ENCODE measurements around the gene DNAAF5.

The DNAAF5 gene

DNA sequence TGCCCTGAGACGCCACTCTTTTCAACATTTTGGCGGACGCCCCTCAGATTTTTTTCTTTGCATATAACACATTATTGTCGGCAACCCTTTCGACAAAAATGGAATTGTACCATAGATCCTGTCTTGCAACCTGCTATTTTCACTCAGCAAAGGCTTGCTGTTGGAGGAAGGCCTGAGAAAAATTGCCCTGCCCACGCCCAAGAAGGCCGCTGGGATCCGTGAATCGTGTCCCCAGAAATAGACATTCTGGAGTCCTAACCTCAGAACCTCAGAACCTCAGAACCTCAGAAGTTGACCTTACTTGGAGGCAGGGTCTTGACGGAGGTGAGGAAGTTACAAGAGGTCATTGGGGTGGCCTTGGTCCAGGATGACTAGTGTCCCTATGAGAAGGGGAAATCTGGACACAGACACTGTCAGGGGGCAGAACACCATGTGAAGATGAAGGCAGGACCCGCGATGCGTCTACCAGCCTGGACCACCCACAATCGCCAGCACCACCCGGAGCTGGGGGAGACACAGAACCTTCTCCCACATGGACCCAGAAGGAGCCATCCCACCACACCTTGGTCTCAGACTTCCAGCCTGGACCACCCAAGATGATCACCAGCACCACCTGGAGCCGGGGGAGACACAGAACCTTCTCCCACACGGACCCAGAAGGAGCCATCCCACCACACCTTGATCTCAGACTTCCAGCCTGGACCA is 19.1 kb upstream of the DNAAF5 start:
- no peak for DNase-seq

DNA sequence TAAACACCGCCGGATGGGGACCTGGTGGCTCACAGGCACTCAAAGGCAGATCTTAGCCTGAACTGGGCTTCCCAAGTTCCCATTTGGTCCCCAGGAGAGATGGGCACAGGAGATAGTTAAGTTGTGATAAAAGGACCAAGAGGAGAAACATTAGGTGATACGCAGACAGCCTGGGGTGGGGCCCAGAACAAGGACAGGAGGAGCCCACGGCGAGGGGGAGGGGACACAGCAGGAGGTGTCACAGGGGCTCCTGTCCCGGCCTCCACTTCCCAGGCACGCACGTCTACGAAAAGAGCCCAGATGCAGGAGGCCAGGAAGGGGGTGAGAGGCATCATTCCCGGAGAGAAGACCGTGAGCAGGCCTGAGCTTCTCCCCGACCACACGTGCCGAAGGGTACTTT is 16.3 kb upstream of the DNAAF5 start:
- DNase-seq: no peak

DNA sequence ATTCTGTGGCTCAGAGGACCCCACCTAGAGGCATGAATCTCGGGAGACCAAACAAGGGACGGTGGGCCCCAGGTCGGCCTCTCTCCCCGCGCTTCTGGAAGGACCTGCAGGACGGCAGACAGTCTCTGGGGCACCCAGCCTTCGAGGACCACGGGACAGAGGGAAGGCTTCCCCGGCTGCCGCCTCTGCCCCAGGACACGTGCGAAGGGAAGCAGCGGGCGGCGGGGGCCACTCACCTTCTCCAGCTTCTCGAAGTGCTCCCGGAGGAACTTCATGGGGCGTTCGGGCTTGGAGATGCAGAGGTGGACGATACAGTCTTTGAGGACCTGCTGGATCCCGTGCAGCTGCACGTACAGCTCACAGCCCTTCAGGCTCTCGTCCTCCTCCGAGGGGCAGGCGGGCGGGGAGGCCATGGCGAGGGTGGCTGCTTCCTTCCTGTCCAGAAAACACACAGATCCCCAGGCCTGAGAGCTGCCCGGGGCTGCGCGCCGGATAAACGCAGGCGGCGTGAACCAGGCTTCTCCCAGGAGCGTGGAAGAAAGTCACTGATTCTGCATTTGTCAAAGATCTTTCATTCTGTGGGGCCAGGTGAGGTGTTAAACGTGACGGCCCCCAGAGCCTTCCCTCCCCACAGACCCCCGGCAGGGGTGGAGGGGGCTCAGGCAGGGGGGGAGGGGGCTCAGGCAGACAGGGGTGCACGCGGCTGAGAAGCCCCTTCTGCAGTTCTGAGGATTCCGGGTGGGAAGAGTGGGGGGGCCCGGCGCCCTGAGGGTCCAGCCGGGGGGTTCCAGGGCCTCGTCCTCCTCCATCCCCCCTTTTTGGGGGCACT is 15.2 kb upstream of the DNAAF5 start:
- DNase-seq: no peak

DNA sequence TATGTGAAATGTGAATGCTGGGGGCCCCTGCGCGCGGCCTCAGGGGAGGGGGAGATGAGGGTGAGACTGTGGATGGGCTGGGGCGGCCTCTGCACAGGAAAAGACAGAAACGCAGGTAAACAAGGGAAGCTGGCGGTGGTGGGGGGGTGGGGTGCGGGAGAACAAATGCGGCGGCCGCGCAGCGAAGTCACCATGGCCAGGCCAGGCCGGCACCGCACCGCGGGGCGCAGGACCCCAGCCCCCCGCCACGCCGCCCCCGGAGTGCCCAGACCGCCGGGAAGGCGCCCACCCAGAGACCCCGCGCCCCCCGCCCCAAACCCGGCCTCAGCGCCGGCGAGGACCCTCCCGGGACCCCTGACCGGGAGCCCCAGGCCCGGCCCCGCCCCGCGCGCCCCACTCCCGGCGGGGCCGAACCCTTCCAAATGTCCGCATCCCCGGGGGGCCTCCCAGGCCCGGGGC is 14.5 kb upstream of the DNAAF5 start:
- no peak for DNase-seq

DNA sequence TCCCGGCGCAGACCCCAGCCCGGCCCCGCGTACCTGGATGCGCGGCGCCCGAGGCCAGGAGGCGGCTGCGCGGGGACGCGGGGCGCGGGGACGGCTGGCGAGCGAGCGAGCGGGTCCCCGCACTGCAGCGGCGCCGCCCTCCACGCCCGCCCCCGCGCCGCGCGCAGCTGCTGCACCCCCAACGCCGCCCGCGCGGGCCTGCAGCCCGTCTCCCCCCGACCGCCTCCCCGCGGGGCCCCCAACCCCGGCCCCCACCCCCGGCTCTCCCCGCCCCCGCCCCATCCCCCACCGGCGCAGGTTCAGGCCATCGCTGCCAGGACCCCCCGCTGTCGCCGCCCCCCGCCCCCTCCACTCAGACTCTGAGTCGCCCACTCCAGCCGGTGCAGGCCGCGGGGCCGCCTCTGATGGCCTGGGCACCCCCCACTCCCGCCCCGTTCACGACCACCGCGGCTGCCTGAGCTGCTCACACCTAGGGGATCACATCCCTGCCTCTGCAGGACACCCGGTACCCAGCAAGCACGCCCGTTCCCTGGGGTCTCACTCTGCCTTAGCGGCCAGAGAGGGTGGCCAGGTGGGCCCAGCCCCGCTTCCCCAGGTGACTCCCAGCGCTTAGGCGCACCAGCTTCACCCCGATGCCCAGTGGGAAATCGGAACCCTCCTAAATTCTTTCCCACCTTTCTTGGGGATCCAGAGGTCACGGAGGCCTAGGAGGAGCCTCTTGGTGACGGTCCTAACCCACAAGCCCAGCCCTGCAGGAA is 13.9 kb upstream of the DNAAF5 start:
- no peak for DNase-seq

DNA sequence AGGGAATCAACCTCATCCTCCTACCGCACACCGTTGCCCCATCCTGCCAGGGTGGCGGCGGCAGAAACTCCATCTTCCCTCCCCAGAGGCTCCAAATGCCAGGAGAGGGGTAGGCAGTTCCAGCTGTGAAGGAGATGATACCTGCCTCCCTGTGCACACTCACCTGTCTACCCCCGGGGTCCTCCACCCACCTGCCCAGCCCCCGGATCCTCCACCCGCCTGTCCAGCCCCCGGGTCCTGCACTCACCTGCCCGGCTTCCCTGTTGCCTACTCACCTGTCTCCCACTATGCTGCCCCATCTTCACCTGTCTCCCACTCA is 13.4 kb upstream of the DNAAF5 start:
- DNase-seq: no peak

DNA sequence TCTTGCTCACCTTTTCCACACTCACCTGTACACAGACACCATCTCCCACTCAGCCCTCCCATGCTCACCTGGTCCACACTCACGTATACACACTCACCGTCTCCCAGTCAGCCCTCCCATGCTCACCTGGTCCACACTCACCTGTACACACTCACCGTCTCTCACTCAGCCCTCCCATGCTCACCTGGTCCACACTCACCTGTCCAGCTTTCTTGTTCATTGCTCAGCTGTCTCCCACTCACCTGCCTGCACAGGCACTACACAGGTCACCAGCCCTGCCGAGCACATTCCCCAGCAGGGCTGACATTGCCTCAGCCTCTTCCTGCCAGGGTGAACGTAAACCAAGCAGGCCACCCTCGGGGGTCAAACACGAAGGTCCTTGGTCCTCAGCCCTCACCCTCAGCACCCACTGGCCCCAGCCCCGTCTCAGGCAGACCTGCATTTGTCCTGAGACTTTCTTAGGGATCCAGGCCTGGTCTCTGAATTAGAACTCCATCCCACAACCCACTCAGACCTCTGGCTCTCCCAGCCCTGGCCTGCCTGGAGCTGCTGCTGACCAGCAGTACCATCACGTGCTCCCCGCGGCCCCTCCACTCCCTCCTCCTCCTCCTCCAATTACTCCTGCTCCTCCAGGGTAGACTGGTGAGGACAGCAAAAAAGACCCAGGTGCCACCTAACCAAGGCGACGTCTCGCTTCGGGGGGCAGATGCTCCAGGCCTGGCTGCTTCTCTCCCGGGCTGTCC is 12.8 kb upstream of the DNAAF5 start:
- no peak for DNase-seq

DNA sequence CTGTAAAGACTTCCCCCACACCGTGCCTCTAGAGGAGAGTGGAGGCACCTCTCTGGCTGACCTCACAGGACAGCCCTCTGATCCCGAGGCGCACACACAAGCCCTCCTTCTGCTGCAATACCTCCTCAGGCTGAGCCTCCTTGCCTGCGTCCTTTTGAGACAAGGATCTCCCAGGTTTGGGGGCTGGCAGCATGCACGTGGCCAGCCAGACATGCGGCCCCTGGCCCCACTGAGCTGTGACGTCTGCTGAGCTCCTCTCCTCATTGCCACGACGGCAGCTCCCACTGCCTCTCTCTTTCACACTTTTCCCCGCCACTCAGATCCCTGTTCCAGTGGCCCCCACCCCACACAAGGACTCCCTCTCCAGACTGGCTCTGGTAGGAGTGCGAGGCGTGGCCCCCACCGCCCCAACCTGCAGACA is 12.2 kb upstream of the DNAAF5 start:
- no peak for DNase-seq

DNA sequence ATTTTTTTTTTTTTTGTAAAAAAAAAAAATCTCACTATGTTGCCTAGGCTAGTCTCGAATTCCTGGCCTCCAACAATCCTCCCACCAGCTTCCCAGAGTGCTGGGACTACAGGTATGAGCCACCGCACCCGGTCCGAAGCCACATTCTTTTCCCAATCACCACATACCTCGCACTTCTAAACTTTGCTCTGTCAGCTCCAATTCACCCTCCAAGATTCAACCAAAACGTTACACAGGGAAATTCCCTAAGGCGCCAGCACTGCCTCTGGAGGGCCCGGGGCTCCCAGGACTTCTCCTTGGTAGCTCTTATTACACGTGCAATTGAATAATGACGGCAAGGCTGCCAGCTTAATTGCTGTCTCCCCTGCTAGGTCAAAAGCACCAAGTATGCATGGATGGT is 10.3 kb upstream of the DNAAF5 start:
- no peak for DNase-seq

DNA sequence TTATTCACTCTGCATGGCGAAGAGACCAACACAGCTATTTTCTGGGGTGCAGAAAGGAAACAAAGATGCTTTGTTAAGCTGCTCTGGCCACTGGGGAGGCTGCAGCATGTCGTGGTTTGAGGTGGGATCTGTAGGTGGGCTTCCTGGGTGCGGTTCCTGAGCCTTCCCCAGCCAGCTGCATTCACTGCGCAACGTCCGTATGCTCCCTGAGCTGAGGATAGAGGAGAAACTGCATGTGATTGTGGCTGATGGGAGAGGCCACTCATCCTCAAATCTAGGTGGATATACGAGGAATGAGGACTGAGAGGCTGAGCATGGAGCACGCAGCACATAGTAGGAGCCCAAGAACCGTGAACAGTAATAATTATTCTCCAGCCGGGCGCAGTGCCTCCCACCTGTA is 9.9 kb upstream of the DNAAF5 start:
- no peak for DNase-seq

DNA sequence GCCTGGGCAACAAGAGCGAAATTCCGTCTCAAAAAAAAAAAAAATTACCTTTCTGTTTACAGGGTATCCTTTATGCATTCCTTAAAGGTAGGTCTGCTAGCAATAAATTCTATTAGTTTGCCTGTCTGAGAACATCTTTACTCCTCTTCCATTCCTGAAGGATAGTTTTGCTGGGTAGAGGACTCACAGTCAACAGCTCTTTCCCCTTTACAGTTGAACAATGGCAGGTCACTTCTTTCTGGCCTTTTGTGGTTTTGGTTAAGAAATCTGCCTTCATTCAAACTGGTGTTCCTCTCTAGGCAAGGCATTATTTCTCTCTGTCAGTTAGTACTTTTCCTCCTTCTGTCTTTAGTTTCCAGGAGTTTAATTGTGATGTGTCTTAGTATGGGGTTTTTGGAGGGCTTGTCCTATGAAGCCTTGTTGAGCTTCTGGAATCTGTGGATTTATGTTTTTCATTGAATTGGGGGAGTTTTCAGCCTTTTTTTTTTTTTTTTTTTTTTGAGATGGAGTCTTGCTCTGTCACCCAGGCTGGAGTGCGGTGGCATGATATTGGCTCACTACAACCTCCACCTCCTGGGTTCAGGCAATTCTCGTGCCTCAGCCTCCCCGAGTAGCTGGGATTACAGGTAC is 4.8 kb upstream of the DNAAF5 start:
- no peak for DNase-seq

DNA sequence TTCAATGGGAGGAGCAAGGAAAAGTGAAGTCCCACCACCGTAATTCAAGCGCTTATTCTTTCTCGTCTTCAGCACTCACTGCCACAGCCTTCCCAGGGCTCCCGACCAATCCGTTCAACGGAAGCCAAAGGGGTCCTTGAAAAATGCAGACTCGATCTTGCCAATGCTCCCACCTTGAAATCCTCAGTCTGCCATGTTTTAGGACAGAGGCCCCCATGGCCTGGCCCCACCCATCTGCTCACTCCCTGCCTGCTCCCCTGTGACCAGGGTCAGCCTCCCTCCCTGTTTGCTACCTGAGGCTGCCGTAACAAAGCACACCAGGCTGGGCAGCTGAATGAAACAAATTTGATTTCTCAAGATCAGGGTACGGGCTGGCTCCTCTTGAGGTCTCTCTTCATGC is 3.0 kb upstream of the DNAAF5 start:
- DNase-seq: no peak

DNA sequence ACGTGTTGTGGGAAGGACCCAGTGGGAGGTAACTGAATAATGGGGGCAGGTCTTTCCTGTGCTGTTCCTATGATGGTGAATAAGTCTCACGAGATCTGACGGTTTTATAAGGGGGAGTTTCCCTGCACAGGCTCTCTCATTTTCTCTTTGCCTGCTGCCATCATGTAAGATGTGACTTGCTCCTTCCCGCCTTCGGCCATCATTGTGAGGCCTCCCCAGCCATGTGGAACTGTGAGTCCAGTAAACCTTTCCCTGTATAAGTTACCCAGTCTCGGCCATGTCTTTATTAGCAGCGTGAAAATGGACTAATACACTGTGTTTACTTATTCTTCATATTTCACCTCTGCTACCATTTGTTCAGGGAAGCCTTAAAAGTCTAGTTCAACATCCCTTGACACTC is 2.2 kb upstream of the DNAAF5 start:
- no peak for DNase-seq

DNA sequence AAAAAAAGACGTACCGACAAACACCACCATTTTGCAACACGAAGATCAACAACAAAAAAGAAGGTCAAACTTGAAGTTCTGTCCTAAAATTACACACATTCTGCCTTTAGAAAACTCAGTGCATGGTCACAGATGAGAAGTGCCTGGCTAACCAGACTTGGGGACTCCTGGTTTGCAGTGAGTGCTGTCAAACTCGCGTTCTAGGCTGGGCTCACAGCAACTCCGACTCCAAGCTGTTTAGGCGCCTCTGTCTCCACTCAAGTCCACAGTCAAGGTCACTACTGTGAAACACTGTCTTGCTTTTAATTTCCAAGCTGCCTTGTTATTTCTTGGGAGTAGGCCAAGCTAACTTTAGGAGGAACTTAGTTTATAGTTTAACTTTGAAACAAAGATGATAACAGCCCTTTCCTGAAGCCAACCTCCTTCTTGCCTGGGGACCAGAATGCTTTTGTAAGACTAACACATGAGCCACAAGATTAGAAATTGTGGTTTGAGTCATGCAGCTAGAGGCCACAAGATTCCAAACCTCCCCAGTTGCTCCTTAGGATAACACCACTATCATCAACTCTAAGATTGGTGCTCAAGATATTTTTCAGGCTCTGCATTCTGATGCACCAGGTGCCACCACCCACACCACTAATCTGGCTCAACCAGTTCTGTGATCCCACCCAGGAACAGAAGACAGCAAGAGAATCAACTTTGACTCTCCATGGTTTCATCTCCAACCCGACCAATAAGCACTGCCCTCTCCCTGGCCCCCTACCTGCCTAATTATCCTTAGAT is 1.1 kb upstream of the DNAAF5 start:
- no peak for DNase-seq

DNA sequence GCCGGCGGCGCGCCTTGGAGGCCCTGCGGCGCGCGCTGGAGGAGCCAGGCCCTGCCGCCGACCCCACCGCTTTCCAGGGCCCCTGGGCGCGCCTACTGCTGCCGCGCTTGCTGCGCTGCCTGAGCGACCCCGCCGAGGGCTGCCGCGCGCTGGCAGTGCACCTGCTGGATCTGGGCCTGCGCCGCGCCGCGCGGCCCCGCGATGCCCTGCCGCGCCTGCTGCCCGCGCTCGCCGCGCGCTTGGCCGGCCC is 280 bp downstream of the DNAAF5 start:
- DNase-seq: no peak

DNA sequence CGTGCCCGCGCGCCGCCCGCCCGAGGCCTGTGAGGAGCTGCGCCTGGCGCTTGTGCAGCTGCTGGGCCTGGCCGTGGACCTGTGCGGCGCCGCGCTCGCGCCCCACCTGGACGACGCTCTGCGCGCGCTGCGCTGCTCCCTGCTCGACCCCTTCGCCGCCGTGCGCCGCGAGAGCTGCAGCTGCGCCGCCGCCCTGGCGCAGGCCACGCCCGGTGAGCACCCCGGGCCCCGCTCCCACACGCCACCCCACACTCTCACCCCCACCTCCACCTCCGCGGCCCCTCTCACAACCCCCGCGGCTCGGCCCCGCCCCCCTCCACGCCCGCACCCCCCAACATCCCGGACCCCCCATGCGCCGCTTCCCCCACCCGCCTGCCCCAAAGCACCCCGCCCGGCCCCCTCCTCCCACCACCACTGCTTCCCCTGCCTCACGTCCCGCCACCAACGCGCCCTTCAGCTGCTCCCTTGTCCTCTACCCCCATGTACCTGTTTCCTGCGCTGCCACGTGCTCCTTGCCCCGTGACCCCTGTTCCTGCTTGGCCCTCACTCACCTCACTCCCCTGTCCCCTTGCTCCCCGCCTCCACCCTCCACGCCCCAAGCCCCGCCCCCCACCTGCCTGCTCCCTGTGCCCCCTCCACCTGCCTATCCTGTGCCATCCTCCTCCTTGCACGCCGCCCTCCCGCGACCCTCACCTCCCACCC is 756 bp downstream of the DNAAF5 start, which contains the start of gene PRKAR1B:
Gene PRKAR1B, minus strand, starts transcription at position 178 of the 702 bp plus-strand sequence. CDS start 15,776 bp downstream, outside the sequence.
- peak; percentile 48 for DNase-seq

DNA sequence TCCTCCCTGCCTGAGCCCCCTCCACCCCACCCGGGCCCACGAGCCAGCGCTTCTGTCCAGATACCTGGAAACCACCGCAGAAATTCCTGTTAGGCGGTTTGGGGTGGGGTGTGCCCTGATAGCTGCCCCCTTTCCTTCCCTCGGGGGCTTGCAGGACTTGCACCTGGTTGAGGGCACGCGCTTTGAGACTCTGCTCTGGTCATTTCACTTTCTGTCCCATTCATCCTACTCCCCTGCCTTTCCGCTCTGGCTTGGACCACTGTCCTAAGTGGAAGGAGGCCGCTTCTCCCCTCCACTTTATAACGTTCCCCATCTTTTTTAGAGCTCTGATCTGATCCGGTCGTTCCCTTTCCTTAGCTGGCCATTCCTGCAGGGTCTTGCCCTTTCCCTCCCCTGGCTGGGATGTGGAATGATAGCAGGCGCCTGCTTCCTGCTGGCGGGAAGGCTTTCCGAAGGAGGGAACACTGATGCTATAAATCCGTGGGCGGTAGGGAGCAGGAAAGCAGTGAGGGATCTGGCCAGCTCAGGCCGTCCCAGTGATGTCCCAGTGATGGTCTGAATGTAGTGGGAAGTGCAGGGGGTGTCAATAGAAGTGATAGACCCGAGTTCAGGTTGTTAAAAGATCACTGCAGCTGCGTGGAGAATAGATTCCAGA is 1.4 kb downstream of the DNAAF5 start:
- DNase-seq: no peak

DNA sequence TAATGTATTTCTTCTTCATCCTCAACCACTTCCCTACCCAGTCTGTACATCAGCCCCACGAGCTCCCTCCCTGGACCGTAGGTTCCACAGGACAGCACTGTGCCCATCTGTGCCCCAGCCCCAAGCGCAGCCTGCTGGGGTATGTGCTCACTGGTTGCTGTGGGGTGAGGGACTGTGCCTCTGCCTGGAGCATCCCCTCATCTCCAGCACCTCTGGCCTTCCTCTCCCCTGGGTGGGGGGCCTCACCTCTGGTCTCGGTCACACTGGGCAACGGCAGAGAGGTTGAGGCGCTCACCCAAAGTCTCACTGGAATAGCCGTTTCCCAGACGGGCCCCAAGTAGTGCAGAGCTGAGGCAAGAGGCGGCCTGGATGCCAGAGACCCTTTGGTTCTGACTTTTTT is 2.1 kb downstream of the DNAAF5 start:
- DNase-seq: no peak

DNA sequence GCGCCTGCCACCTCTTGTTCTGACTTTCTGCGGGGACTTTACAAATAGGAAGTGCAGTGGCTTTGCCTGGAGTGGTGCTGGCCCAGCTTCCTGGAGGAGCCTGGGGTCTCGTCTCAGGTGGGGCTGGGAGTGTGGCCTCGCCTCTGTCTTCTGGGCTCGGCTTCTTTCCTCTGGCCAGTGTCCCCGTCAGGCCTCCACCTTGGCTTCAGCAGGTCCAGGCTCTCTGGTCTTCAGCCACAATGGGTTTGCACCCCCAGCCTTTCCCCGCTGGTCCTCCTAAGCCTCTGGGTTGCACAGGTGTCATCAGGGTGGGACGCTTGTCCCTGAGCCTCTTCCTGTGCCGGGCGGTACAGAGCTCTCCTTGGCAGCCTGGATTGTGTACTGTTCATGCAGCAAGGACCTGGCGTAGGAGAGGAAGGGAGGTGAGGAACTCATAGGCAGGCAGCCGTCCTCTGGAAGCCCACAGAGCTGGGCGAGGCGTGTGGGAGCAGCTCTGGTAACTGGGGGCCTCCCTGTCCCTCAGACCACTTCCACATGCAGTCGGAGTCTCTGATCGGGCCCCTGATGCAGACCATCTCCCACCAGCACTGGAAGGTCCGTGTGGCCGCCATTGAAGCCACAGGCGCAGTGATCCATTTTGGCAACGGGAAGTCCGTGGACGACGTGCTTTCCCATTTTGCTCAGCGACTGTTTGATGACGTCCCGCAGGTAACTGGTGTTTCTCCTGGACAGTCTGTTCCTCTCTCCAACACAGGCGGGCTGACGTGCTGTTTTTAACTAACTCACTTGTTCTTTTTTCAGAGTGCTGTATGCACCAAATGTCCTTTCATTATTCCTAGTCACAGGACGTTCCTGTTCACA is 2.9 kb downstream of the DNAAF5 start:
- DNase-seq: no peak

All from NCI-H1105 treated with DMSO at 0.1 percent for 48 hours (cell line).